NCI-H345 treated with DMSO at 0.1 percent for 48 hours (cell line): Measurements from ENCODE around the gene C19orf47.
"Not testable (repeated sequence)": the region's sequence is repeated elsewhere in the genome, so short reads cannot be mapped to it uniquely, and the experiment has no call there.

ENCODE experiments used
- DNase-seq: peaks from one replicate; lab custom pipeline; 2025; ENCODE audit not compliant: unreplicated experiment; lab: John Stamatoyannopoulos, UW

The C19orf47 gene

GRCh38 chr19:40355975-40356680 is 7.9 kb upstream of the C19orf47 start:
- DNase-seq = no peak

- peak; percentile 31 for DNase-seq
These were observed 837 bp upstream of the C19orf47 start for GRCh38 chr19:40348961-40349507.

GRCh38 chr19:40344422-40344821 is 3.8 kb downstream of the C19orf47 start:
- DNase-seq = no peak

GRCh38 chr19:40342644-40343311 is 5.4 kb downstream of the C19orf47 start:
- DNase-seq = no peak

- DNase-seq = no peak
These were observed 6.4 kb downstream of the C19orf47 start for GRCh38 chr19:40341601-40342482.

GRCh38 chr19:40339018-40339728 is 9.0 kb downstream of the C19orf47 start:
- DNase-seq = no peak

GRCh38 chr19:40337594-40337993 is 10.6 kb downstream of the C19orf47 start:
- no peak for DNase-seq

GRCh38 chr19:40337107-40337506 is 11.1 kb downstream of the C19orf47 start:
- DNase-seq = no peak

GRCh38 chr19:40336601-40336900 is 11.6 kb downstream of the C19orf47 start:
- DNase-seq = no peak

- no peak for DNase-seq
These were observed 12.2 kb downstream of the C19orf47 start for GRCh38 chr19:40335855-40336600.

- DNase-seq = no peak
These were observed 13.1 kb downstream of the C19orf47 start for GRCh38 chr19:40335101-40335500.

- not testable (repeated sequence) for DNase-seq
These were observed 15.1 kb downstream of the C19orf47 start for GRCh38 chr19:40333083-40333482.

- no peak for DNase-seq
These were observed 15.5 kb downstream of the C19orf47 start for GRCh38 chr19:40332669-40333068.

- no peak for DNase-seq
These were observed 17.1 kb downstream of the C19orf47 start for GRCh38 chr19:40331052-40331451.

- no peak for DNase-seq
These were observed 22.0 kb downstream of the C19orf47 start for GRCh38 chr19:40326201-40326600.

- no peak for DNase-seq
These were observed 24.5 kb downstream of the C19orf47 start for GRCh38 chr19:40323705-40324104.

GRCh38 chr19:40322951-40323615 is 25.1 kb downstream of the C19orf47 start:
- no peak for DNase-seq

- no peak for DNase-seq
These were observed 26.0 kb downstream of the C19orf47 start for GRCh38 chr19:40322271-40322610.

GRCh38 chr19:40321566-40322270 is 26.5 kb downstream of the C19orf47 start:
- no peak for DNase-seq
